ENCODE data around the gene PDSS2.

DNA sequence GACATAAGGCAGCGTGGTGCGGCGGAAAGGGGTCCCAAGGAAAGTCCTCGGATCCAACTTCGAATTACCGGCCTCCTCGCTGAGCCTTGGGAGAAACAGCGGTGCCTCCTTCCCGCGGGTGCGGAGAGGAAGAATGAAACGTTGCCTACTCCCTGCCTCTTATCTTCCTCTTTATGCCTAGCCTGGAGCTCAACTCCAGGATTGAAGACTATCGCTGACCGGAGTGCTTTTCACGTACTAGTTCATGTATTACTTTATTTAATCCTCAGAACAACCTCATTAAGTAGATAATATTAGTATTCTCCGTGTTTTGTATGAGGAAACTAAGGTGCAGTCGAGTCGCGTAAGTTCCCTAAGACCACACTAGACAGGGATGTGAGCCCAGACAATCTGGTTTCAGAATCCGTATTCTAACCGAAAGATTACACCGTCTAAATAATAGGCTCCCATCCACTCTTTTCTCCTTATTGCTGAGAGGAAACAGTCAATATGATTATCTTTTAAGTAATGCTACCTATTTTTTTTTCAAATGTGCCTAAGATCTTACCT is 793 bp upstream of the PDSS2 start:
- TF ChIP-seq GATA3 (IDR thresholded peaks at IDR 0.05; ENCODE audit: low read depth, low read length): no peak
- no peak for TF ChIP-seq GATA2 (IDR thresholded peaks at IDR 0.05; ENCODE audit: low read depth, low read length)
